HG03520 (cell line): ENCODE measurements around the gene TLE2.
"Not testable (repeated sequence)": the region's sequence is repeated elsewhere in the genome, so short reads cannot be mapped to it uniquely, and the experiment has no call there.

Experiments
- ATAC-seq: cut with Tn5 transposase; IDR thresholded peaks from one replicate; pipeline ENCODE4 v1.9.1; 2021; ENCODE audit warnings: mild to moderate bottlenecking, moderate library complexity; ENCODE audit not compliant: unreplicated experiment

The TLE2 gene

GRCh38 chr19:3015126-3016057, 13.7 kb downstream of the TLE2 start:
- ATAC-seq, result no peak

GRCh38 chr19:3014135-3014534, 14.9 kb downstream of the TLE2 start:
- no peak for ATAC-seq

GRCh38 chr19:3013263-3013725, 15.8 kb downstream of the TLE2 start:
- no peak for ATAC-seq

GRCh38 chr19:3012621-3013262, 16.3 kb downstream of the TLE2 start:
- no peak for ATAC-seq

- ATAC-seq, result not testable (repeated sequence)
These were observed 17.0 kb downstream of the TLE2 start for GRCh38 chr19:3012059-3012458.

DNA sequence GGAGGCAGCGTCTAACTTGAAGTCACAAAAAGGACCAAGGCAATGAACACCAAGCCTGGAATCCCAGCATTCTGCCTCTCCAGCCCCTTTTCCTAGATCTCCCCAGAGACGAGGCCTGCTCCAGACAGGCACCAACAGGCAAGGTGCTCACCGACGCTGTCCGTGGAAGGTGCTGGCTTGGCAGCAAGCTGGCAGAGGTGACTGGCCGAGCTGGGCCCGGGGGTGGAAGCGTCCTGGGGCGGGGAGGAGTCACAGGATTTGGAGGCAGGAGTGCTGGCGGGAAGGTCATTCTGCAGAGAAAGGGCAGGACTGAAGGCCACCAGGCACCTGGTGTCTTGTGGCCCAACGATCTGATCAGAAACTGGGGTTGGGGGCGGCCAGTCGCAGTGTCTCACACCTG, 18.2 kb downstream of the TLE2 start:
- ATAC-seq, result no peak

- no peak for ATAC-seq
These were observed 20.1 kb downstream of the TLE2 start for GRCh38 chr19:3008994-3009393.

DNA sequence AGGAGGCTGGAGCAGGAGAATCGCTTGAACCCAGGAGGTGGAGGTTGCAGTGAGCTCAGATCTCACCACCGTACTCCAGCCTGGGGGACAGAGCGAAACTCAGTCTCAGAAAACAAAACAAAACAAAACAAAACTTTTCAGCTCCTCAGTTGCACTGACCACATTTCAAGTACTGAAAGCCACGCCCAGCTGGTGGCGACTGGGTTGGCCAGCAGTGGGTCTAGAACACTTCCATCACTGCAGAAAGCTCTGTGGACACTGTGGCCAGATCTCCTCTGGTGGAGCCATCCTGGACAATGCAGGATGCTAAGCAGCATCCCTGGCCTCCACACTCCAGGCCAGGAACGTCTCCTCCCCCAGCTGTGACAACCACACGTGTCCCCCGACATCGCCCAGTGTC, 21.1 kb downstream of the TLE2 start:
- ATAC-seq, result no peak

DNA sequence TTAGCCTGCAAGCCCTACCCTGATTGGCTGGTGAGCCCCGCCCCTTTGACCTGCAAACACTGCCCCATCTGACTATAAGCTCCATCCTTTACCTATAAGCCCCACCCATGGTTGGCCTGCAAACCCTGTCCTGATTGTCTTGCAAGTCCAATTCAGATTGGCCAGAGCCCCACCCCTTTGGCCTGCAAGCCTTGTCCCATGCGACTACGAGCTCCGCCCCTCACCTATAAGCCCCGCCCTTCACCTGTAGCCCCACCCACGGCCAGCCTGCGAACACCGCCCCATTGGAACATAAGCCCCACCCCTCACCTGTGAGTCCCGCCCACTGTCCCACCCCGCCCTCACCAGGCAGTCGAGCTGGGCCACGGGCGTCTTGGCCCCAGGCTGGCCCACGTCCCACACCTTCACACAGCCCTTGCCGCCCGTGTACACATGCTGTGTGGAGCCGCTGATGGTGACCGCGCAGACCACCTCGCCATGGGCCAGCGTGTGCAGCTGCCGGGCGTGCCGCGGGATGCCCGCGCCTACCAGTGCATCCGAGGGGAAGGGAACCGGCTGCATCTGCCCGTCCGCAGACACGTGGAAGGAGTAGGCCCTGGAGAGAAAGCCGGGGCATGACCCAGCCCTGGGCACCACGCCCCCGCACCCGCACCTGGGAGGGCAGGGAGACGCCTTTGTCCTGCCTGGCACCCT, 22.9 kb downstream of the TLE2 start:
- no peak for ATAC-seq

DNA sequence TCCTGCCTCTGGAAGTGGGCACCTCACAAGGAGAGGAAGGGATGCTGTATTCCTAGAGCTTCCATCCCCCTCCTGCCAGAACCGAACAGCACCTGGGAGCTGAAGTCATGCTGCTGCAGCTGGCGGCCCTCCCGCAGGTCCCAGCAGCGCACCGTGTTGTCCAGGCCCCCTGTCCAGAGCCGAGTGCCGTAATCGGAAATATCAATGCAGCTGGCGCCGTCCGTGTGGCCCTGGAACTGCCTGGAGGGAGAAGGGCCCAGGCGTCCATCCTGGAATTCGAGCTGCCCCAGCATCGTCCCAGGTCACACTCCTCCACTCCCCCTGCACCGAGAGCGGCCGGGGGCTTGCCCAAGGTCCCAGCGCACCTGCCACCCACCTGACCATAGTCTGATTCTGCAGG, 23.7 kb downstream of the TLE2 start:
- ATAC-seq, result no peak

DNA sequence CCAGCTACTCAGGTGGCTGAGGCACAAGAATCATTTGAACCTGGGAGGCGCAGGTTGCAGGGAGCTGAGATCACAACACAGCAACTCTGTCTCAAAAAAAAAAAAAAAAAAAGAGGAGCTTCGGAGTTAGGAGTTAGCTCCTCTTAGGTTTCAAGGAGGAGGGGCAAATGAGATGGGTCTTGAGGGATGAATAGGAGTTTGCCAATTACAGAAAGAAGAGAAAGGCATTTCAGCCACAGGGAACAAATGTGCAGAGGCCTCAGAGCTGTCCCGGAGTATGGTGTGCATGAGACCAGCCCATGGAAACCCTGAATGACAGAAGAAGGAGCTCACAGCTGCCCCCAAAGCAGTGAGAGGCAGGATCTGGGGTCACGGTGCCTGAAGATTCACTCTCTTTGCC, 24.6 kb downstream of the TLE2 start:
- no peak for ATAC-seq

GRCh38 chr19:3003046-3003445, 26.0 kb downstream of the TLE2 start:
- ATAC-seq, result no peak

GRCh38 chr19:3001235-3001800, 27.8 kb downstream of the TLE2 start:
- ATAC-seq, result no peak

- no peak for ATAC-seq
These were observed 30.4 kb downstream of the TLE2 start for GRCh38 chr19:2998642-2999041.

DNA sequence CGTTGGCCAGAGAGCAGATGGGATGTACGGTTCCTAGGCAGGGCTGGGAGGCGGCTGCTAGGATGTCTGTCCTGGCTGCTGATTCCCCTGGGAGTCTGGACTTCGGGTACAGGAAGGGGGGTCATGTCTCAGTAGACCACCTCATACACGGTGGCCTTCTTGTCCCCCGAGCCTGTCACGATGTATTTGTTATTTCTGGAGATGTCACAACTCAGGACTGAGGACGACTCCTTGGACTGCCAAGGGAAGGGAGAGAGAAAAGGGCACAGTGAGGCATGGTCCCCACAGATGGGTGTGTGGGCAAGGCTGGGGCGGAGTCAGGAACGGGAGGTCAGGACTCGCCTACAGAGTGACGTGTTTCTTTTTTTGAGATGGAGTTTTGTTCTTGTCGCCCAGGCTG, 31.4 kb downstream of the TLE2 start:
- no peak for ATAC-seq

DNA sequence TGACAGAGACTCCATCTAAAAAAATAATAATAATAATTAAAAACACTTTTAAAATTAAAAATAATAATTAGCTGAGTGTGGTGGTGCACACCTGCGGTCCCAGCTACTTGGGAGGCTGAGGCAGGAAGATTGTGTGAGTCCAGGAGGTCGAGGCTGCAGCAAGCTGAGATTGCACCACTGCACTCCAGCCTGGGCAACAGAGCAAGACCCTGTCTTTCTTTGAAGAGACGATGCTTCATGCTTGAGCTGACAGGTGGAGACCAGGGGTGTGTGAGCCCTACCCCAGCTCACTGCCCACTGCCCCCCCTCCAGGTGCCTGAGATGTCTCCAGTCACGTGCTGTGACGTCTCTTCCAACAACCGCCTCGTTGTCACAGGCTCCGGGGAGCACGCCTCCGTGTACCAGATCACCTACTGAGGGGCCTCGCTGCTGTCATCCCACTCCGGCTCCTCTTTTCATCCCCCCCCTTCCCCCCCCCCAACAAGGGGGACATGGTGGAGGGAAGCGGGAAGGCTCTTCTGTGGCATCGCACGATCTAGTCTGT, 34.4 kb downstream of the TLE2 start:
- ATAC-seq, result no peak

GRCh38 chr19:2993579-2993978, 35.5 kb downstream of the TLE2 start:
- no peak for ATAC-seq

DNA sequence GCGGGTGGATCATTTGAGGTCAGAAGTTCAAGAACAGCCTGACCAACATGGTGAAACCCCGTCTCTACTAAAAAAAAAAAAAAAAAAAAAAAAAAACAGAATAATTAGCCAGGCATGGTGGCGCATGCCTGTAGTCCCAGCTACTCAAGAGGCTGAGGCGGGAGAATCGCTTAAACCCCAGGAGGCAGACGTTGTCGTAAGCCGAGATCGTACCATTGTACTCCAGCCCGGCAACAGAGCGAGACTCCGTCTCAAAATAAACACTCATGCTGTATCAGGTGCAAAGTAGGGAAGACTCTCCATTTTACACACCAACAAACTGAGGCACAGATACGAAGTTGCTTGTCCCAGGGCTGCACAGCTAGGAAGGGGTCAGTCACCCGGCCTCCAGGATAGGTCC, 36.1 kb downstream of the TLE2 start:
- no peak for ATAC-seq

GRCh38 chr19:2992333-2992732, 36.7 kb downstream of the TLE2 start:
- not testable (repeated sequence) for ATAC-seq

DNA sequence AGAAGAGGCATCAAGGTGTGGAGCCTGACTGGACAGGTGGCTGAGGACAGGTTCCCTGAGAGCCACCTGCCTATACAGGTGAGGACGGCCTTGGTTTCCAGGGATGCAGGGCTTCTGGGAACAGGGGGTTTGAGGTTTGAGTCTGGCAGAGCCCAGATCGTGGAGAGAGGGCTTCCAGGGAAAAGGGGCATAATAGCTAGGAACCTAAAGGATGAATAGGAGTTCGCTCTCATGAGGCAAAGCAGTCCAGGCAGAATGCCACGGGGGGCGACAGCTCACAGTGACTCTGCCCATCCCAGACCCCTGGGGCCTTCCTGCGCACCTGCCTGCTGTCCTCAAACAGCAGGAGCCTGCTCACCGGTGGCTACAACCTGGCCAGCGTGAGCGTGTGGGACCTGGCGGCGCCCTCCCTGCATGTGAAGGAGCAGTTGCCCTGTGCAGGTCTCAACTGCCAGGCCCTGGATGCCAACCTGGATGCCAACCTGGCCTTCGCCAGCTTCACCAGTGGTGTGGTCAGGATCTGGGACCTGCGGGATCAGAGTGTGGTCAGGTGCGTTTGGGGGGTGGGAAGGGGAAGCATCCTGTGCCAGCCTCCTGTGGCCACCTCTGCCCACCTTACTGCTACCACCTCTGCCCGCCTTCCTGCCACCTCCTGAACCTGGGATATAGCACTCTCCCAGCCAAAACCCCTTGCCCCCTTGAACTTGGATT, 39.7 kb downstream of the TLE2 start:
- no peak for ATAC-seq
